WTC11 (cell line): Measurements from ENCODE around the gene RING1. TPM values are rescaled to one million over a fixed set of nuclear protein-coding genes. Genes with fewer than 3 reads are reported as not detected.

ENCODE experiments used
- ATAC-seq: fragments of 200-7000 bp; cut with Tn5 transposase; 2 replicates; pipeline ENCODE4 v1.10.0; 2021; ENCODE audit warnings: mild to moderate bottlenecking, moderate library complexity
- CTCF ChIA-PET: fragments of 300-600 bp; sonication (Branson Sonifier 250); formaldehyde crosslinking; loops from one replicate; lab custom pipeline; 2021; ENCODE audit warnings: antibody characterized with exemption; lab: Charles Lee
- POLR2A ChIA-PET: fragments of 350-600 bp; sonication (Branson Sonifier 250); formaldehyde crosslinking; loops from one replicate; lab custom pipeline; 2021; ENCODE audit warnings: antibody characterized with exemption; lab: Charles Lee
- DNase-seq: peaks from one replicate; pipeline ENCODE4 v3.0.0; 2021; ENCODE audit warnings: low spot score
- H3K27ac Mint-ChIP-seq: 2 replicates; pipeline ENCODE4 v1.8.0; 2021; ENCODE audit warnings: mixed read lengths
- H3K27me3 Mint-ChIP-seq: 2 replicates; pipeline ENCODE4 v1.8.0; 2021; ENCODE audit warnings: low read depth, mild to moderate bottlenecking, moderate library complexity, mixed read lengths
- H3K36me3 Mint-ChIP-seq: 2 replicates; pipeline ENCODE4 v1.8.0; 2021; ENCODE audit warnings: mixed read lengths
- H3K4me1 Mint-ChIP-seq: 2 replicates; pipeline ENCODE4 v1.8.0; 2022; ENCODE audit warnings: mixed read lengths
- H3K4me3 Mint-ChIP-seq: 2 replicates; pipeline ENCODE4 v1.8.0; 2021; ENCODE audit warnings: mild to moderate bottlenecking, moderate library complexity, mixed read lengths
- H3K9me3 Mint-ChIP-seq: 2 replicates; pipeline ENCODE4 v1.8.0; 2021; ENCODE audit warnings: mixed read lengths
- ATF6 ChIP-seq: sonication (generic); formaldehyde crosslinking; IDR thresholded peaks from 2 replicates; pipeline ENCODE4 v1.8.1; 2023; ENCODE audit warnings: mild to moderate bottlenecking, missing genetic modification reagents
- CBFB ChIP-seq: sonication (generic); formaldehyde crosslinking; IDR thresholded peaks from 2 replicates; pipeline ENCODE4 v1.8.1; 2022; ENCODE audit warnings: mild to moderate bottlenecking, low read depth, missing genetic modification reagents
- CREB1 ChIP-seq: sonication (generic); formaldehyde crosslinking; IDR thresholded peaks from 2 replicates; pipeline ENCODE4 v1.8.0; 2023; ENCODE audit warnings: mild to moderate bottlenecking, missing genetic modification reagents
- CREM ChIP-seq: sonication (generic); formaldehyde crosslinking; IDR thresholded peaks from 2 replicates; pipeline ENCODE4 v1.8.1; 2022; ENCODE audit warnings: mild to moderate bottlenecking, missing genetic modification reagents, moderate library complexity
- CTCF ChIP-seq: fragments of 200-600 bp; IDR thresholded peaks from 2 replicates; pipeline ENCODE4 v1.8.0; 2022; ENCODE audit warnings: antibody characterized with exemption
- E2F5 ChIP-seq: sonication (generic); formaldehyde crosslinking; IDR thresholded peaks from 2 replicates; pipeline ENCODE4 v1.8.1; 2022; ENCODE audit warnings: mild to moderate bottlenecking, moderate library complexity, missing genetic modification reagents
- ELF4 ChIP-seq: sonication (generic); formaldehyde crosslinking; IDR thresholded peaks from 2 replicates; pipeline ENCODE4 v1.8.1; 2022; ENCODE audit warnings: low read depth, mild to moderate bottlenecking, moderate library complexity, missing genetic modification reagents
- IRF2 ChIP-seq: sonication (generic); formaldehyde crosslinking; IDR thresholded peaks from 2 replicates; pipeline ENCODE4 v1.8.0; 2022; ENCODE audit warnings: low read depth, missing genetic modification reagents, borderline replicate concordance
- PREB ChIP-seq: sonication (generic); formaldehyde crosslinking; IDR thresholded peaks from 2 replicates; pipeline ENCODE4 v1.8.1; 2022; ENCODE audit warnings: mild to moderate bottlenecking, missing genetic modification reagents, moderate library complexity, borderline replicate concordance
- RELA ChIP-seq: sonication (generic); formaldehyde crosslinking; IDR thresholded peaks from 2 replicates; pipeline ENCODE4 v1.8.1; 2022; ENCODE audit warnings: missing genetic modification reagents, mild to moderate bottlenecking, borderline replicate concordance
- RORB ChIP-seq: fragments of 250-450 bp; sonication (Bioruptor Pico); IDR thresholded peaks from 2 replicates; pipeline ENCODE4 v1.9.0; 2021; ENCODE audit warnings: mild to moderate bottlenecking
- STAT6 ChIP-seq: sonication (generic); formaldehyde crosslinking; conservative IDR thresholded peaks from 2 replicates; pipeline ENCODE4 v1.8.1; 2023; ENCODE audit warnings: mild to moderate bottlenecking, low read depth, missing genetic modification reagents, moderate library complexity
- TCF7 ChIP-seq: sonication (generic); formaldehyde crosslinking; IDR thresholded peaks from 2 replicates; pipeline ENCODE4 v1.8.0; 2022; ENCODE audit warnings: mild to moderate bottlenecking, low read depth, missing genetic modification reagents, moderate library complexity
- TEAD4 ChIP-seq: sonication (generic); formaldehyde crosslinking; IDR thresholded peaks from 2 replicates; pipeline ENCODE4 v1.8.0; 2022; ENCODE audit warnings: mild to moderate bottlenecking, missing genetic modification reagents
- ZBTB21 ChIP-seq: sonication (generic); formaldehyde crosslinking; IDR thresholded peaks from 2 replicates; pipeline ENCODE4 v1.8.1; 2023; ENCODE audit warnings: mild to moderate bottlenecking, missing genetic modification reagents, borderline replicate concordance
- ZNF121 ChIP-seq: sonication (generic); formaldehyde crosslinking; IDR thresholded peaks from 2 replicates; pipeline ENCODE4 v1.8.0; 2023; ENCODE audit warnings: missing genetic modification reagents
- ZNF281 ChIP-seq: sonication (generic); formaldehyde crosslinking; IDR thresholded peaks from 2 replicates; pipeline ENCODE4 v1.8.0; 2023; ENCODE audit warnings: mild to moderate bottlenecking, missing genetic modification reagents
- ZNF423 ChIP-seq: fragments of 250-450 bp; sonication (Bioruptor Pico); IDR thresholded peaks from 2 replicates; pipeline ENCODE4 v2.1.2; 2022; ENCODE audit warnings: mild to moderate bottlenecking, moderate library complexity
- ZNF532 ChIP-seq: fragments of 250-450 bp; sonication (Bioruptor Pico); IDR thresholded peaks from 2 replicates; pipeline ENCODE4 v1.9.0; 2021; ENCODE audit warnings: mild to moderate bottlenecking, borderline replicate concordance
- total RNA-seq: library from RNA; stranded (reverse); gene quantifications from 3 replicates; pipeline ENCODE4 v1.2.3, GENCODE V29; 2021

RING1 gene
- total RNA-seq, 1 experiment from 2014 or later, result 26.6 TPM

GRCh38 chr6:33236328-33236727, 28.0 kb downstream of the RING1 start (continued):
- TF ChIP-seq PREB (CRISPR knock-in tag) (no peak), ZBTB21 (CRISPR knock-in tag) (no peak)
- TF ChIP-seq, all 79 proteins: peak for 0

- ATAC-seq, result no peak
- no peaks in the 10 kb centered on the region for H3K9me3 Mint-ChIP-seq
- ChIA-PET CTCF (interaction anchor here (0.8 to 1.8 kb wide), 3 partner anchors 11 to 65 kb away, joined by 3 to 5 read pairs (median 3); no protein-coding TSS in a partner anchor), POLR2A (interaction anchor here (0.5 kb wide), 1 partner anchor 227 kb away, joined by 6 read pairs; no protein-coding TSS in a partner anchor)
- no peak overlapping the region for H3K4me3 Mint-ChIP-seq
- H3K27me3 Mint-ChIP-seq, result peaks cover 36% of the 10 kb centered on the region
- peaks cover 18% of the 10 kb centered on the region for H3K4me1 Mint-ChIP-seq
- TF ChIP-seq CBFB (no peak), STAT6 (CRISPR knock-in tag) (no peak), RELA (CRISPR knock-in tag) (no peak), CREB1 (CRISPR knock-in tag) (no peak), TCF7 (no peak), ZNF281 (CRISPR knock-in tag) (no peak), ZNF423 (CRISPR knock-in tag) (no peak), RORB (CRISPR knock-in tag) (no peak), IRF2 (CRISPR knock-in tag) (no peak), ATF6 (CRISPR knock-in tag) (no peak), ELF4 (CRISPR knock-in tag) (no peak), ZNF532 (CRISPR knock-in tag) (no peak), CREM (CRISPR knock-in tag) (no peak), ZNF121 (CRISPR knock-in tag) (no peak), PREB (CRISPR knock-in tag) (no peak), CTCF (no peak), TEAD4 (CRISPR knock-in tag) (no peak), E2F5 (CRISPR knock-in tag) (no peak)
- no peak overlapping the region for H3K27ac Mint-ChIP-seq
- DNase-seq, result no peak
- H3K36me3 Mint-ChIP-seq, result no peaks in the 10 kb centered on the region
Measured at GRCh38 chr6:33236852-33237251, 28.6 kb downstream of the RING1 start.
